ENCODE measurements around the gene RAB40B.

RAB40B gene

DNA sequence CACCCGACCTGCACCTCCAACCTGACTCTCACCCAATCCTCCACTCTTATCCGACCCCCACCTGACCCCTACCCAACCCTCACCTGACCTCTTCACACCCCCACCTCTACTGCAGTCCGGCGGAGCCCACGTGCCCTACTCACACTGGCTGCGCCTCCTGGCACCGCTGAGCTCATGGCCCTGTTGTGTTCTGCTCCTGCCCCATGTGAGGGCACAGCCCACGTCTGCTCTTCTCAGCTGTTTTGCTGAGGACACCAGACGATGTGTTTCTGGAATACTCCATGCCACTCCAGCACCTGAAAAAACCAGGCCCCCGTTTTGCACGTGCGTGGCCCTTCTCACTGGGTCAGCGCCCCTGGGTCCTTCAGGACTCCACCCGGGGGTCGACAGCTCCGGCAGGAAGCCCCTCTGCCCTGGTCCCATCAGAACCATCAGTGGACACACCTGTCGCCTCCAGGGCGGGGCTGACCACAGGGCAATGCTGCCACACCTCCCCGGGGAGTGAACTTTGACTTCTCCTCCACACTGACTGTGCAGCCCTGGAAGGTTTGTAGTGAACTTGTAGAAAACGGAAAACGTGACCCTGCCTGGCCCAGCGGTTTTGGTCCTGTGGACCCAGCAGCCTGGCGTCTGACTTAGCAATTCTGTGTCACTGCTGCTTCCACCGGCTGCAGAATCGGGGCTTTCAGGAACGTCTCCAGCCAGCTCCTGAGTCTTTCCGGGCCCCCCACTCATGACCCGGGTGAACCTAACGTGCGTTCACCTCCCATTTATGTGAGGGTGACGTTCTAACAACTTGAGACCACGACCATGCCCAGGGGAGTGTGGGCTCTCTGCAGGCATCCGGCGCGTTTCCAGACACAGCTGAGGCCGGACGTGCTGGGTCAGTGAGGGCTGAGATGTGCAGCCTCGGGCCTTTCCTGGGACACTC lies 5.7 kb upstream of the RAB40B start:
- no peak for DNase-seq
- TF ChIP-seq POLR2A (IDR thresholded peaks at IDR 0.05; ENCODE audit: low read length) = no peak
- TF ChIP-seq GATA1 (IDR thresholded peaks at IDR 0.05; ENCODE audit: low read depth, low read length) = no peak

- TF ChIP-seq POLR2A (IDR thresholded peaks at IDR 0.05; ENCODE audit: low read length) = no peak
- TF ChIP-seq GATA1 (IDR thresholded peaks at IDR 0.05; ENCODE audit: low read depth, low read length) = no peak
- DNase-seq = no peak
These were observed 4.7 kb upstream of the RAB40B start for GRCh38 chr17:82703036-82703745.

DNA sequence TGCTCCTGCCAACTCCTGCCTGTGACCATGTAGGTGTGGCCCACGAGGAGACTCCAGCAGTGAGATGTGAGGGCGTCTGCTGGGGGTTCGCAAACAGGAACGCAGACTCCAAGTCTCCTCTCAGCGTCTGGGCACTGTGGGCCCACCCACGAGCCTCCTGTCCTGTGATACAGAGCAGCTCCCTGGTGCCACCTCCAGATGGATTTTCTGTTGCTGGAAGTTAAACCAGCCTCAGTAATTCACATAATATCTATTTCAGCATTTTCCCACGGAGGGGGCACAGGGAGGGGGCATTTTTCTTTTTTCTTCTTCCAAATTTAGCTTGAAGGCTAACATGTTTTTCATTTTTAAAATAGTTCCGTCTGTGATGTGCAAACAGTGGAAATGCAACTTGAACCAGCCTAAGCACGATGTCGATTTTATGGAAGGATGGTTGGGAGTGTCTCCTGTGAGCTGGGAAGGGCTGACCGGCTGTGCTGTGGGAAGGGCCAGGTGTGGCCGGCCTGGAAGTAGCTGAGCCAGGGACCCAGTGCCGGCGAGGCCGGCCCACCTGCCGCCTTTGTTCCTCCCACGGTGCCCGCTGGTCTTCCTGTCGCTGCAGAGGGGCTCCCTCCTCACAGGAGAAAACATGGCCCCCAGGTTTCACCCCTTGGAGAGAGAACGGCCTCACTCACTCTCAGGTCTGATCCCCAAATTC lies 3.9 kb upstream of the RAB40B start:
- no peak for DNase-seq
- no peak for TF ChIP-seq GATA1 (IDR thresholded peaks at IDR 0.05; ENCODE audit: low read depth, low read length)
- TF ChIP-seq POLR2A (IDR thresholded peaks at IDR 0.05; ENCODE audit: low read length) = no peak

DNA sequence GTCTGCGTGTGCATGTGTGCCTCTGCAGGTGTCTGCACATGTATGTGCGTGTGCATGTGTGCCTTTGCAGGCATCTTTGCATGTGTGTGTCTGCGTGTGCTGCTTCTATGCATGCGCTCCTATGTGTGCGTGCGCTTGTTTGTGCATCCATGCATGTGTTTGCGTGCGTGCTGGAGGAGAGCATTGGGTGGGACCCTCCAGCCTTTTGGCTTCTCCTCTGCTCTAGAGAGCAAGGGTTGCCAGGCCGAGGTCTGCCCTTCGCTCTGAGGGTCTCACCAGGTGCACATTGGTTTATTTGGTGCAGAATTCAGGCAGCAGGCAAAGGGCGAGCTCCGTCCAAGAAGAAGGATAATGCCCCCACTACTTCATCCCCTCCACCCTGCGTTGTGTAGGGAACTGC lies 1.1 kb upstream of the RAB40B start:
- no peak for TF ChIP-seq GATA1 (IDR thresholded peaks at IDR 0.05; ENCODE audit: low read depth, low read length)
- no peak for TF ChIP-seq POLR2A (IDR thresholded peaks at IDR 0.05; ENCODE audit: low read length)
- no peak for DNase-seq

GRCh38 chr17:82698974-82699442 lies 510 bp upstream of the RAB40B start:
- TF ChIP-seq GATA1 (IDR thresholded peaks at IDR 0.05; ENCODE audit: low read depth, low read length) = no peak
- TF ChIP-seq POLR2A (IDR thresholded peaks at IDR 0.05; ENCODE audit: low read length) = no peak
- DNase-seq = no peak

- DNase-seq = no peak
- TF ChIP-seq GATA1 (IDR thresholded peaks at IDR 0.05; ENCODE audit: low read depth, low read length) (no peak), POLR2A (IDR thresholded peaks at IDR 0.05; ENCODE audit: low read length) (no peak)
These were observed 762 bp downstream of the RAB40B start for GRCh38 chr17:82697808-82698064.

GRCh38 chr17:82696916-82697807 lies 1.3 kb downstream of the RAB40B start:
- TF ChIP-seq GATA1 (IDR thresholded peaks at IDR 0.05; ENCODE audit: low read depth, low read length) (no peak), POLR2A (IDR thresholded peaks at IDR 0.05; ENCODE audit: low read length) (no peak)
- DNase-seq = no peak

- TF ChIP-seq GATA1 (IDR thresholded peaks at IDR 0.05; ENCODE audit: low read depth, low read length) (no peak), POLR2A (IDR thresholded peaks at IDR 0.05; ENCODE audit: low read length) (no peak)
- DNase-seq = no peak
These were observed 2.2 kb downstream of the RAB40B start for GRCh38 chr17:82696259-82696658.

DNA sequence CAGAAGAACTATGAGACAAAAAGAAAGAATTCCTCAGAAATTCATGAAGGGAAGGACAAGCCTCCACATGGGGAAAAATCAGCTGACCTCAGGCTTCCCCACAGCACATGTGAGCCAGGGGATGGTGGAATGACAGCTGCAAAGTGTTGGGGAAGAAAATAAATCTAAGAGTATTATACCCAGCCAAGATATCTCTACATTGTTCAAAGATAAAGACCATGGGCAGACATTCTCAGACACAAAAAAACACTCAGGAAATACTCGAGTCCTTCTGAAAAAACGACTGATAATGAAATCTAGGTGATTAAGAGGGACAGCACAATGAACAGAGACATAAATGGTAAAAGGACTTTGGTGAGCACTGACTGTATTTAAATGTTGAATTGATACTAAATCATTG lies 3.9 kb downstream of the RAB40B start:
- no peak for DNase-seq
- TF ChIP-seq POLR2A (IDR thresholded peaks at IDR 0.05; ENCODE audit: low read length) (no peak), GATA1 (IDR thresholded peaks at IDR 0.05; ENCODE audit: low read depth, low read length) (no peak)

- no peak for DNase-seq
- TF ChIP-seq GATA1 (IDR thresholded peaks at IDR 0.05; ENCODE audit: low read depth, low read length) (no peak), POLR2A (IDR thresholded peaks at IDR 0.05; ENCODE audit: low read length) (no peak)
These were observed 5.2 kb downstream of the RAB40B start for GRCh38 chr17:82693168-82693867.

- TF ChIP-seq POLR2A (IDR thresholded peaks at IDR 0.05; ENCODE audit: low read length) (no peak), GATA1 (IDR thresholded peaks at IDR 0.05; ENCODE audit: low read depth, low read length) (no peak)
- no peak for DNase-seq
These were observed 6.2 kb downstream of the RAB40B start for GRCh38 chr17:82692268-82692667.

DNA sequence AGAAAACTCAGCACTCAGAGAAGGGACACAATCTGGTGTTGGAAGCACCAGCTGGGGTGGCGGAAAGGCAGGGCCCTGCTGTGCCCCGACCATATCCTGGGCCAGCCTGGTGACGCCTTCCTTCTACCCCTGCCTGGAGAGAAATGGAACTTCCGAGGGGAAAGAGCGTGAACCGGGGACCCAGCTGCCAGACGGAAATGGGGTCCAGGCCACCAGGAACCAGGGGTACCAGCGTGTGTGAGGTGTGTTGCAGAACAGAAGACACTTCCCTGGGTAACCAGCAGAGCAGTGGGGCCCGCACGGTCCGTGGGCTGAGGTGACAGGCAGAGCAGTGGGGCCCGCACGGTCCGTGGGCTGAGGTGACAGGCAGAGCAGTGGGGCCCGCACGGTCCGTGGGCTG lies 6.8 kb downstream of the RAB40B start:
- TF ChIP-seq POLR2A (IDR thresholded peaks at IDR 0.05; ENCODE audit: low read length) (no peak), GATA1 (IDR thresholded peaks at IDR 0.05; ENCODE audit: low read depth, low read length) (no peak)

More for the DNA sequence above, 6.8 kb downstream of the RAB40B start:
- no peak for DNase-seq

Measured in erythroblast (primary cell).